HG03175 (cell line): ENCODE results near the gene SORCS2.

Source experiments
- ATAC-seq: cut with Tn5 transposase; IDR thresholded peaks from one replicate; pipeline ENCODE4 v1.9.1; 2021; ENCODE audit warnings: mild to moderate bottlenecking, moderate library complexity; ENCODE audit not compliant: unreplicated experiment

SORCS2 gene

GRCh38 chr4:7384929-7385890 lies 192.9 kb downstream of the SORCS2 start:
- no peak for ATAC-seq

GRCh38 chr4:7387925-7388324 lies 195.6 kb downstream of the SORCS2 start:
- no peak for ATAC-seq

- ATAC-seq = no peak
Observed at GRCh38 chr4:7388627-7389026, 196.3 kb downstream of the SORCS2 start.

- no peak for ATAC-seq
Observed at GRCh38 chr4:7389101-7389701, 196.9 kb downstream of the SORCS2 start.

GRCh38 chr4:7389719-7390118 lies 197.4 kb downstream of the SORCS2 start:
- no peak for ATAC-seq

- ATAC-seq = no peak
Observed at GRCh38 chr4:7390336-7390735, 198.0 kb downstream of the SORCS2 start.

GRCh38 chr4:7390906-7391636 lies 198.7 kb downstream of the SORCS2 start:
- no peak for ATAC-seq

GRCh38 chr4:7391637-7392437 lies 199.5 kb downstream of the SORCS2 start:
- ATAC-seq = no peak

GRCh38 chr4:7392438-7393421 lies 200.4 kb downstream of the SORCS2 start:
- ATAC-seq = no peak

GRCh38 chr4:7393601-7394575 lies 201.6 kb downstream of the SORCS2 start:
- no peak for ATAC-seq

GRCh38 chr4:7394681-7395451 lies 202.5 kb downstream of the SORCS2 start:
- ATAC-seq = no peak

- ATAC-seq = no peak
Observed at GRCh38 chr4:7395645-7396044, 203.3 kb downstream of the SORCS2 start.

- ATAC-seq = no peak
Observed at GRCh38 chr4:7396186-7396910, 204.0 kb downstream of the SORCS2 start.

- no peak for ATAC-seq
Observed at GRCh38 chr4:7397206-7398103, 205.1 kb downstream of the SORCS2 start.

GRCh38 chr4:7398104-7398423 lies 205.7 kb downstream of the SORCS2 start:
- no peak for ATAC-seq

- ATAC-seq = no peak
Observed at GRCh38 chr4:7398788-7399439, 206.6 kb downstream of the SORCS2 start.
